ENCODE measurements around the gene SREK1IP1. TPM values are rescaled to one million over a fixed set of nuclear protein-coding genes. Genes with fewer than 3 reads are reported as not detected.

The SREK1IP1 gene
- total RNA-seq, 6 donors from 2014 or later: 4.2 to 20.7 (median 13.4) TPM

DNA sequence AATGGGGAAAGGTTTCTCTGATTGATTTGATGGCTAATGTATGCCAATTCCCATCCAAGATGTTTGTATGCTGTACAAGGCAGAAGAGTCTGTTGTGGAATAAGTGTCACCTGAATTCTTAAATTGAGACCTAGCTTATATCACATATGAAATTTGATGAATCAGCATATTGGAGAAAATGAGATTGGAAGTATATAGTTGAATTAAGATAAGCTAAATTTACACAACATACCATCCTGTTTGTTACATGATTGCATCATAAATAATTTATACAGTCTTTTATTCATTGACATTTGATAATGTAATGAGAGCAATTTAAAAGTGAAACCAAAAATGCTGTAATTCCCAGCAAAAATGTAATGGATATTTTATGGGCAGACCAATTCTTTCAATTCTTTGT lies 1.4 kb upstream of the SREK1IP1 start:
- H3K36me3 ChIP-seq: no peaks in the 10 kb centered on the region
- DNase-seq (no peak), ATAC-seq (ENCODE audit: low FRiP score in 2 of 2) (no peak)
- peak overlapping the region; percentile 76 to 82 (median 81) for H3K4me3 ChIP-seq
- no peaks in the 10 kb centered on the region for H3K27me3 ChIP-seq
- peaks cover 32 to 45% (median 34%) of the 10 kb centered on the region in 4 donors for H3K4me1 ChIP-seq
- no peak overlapping the region for H3K27ac ChIP-seq
- TF ChIP-seq POLR2A (IDR thresholded peaks at IDR 0.05) (no peak), EP300 (IDR thresholded peaks at IDR 0.05) (no peak), POLR2AphosphoS5 (IDR thresholded peaks at IDR 0.05) (no peak), CTCF (IDR thresholded peaks at IDR 0.05) (no peak)
- no peaks in the 10 kb centered on the region for H3K9me3 ChIP-seq

DNA sequence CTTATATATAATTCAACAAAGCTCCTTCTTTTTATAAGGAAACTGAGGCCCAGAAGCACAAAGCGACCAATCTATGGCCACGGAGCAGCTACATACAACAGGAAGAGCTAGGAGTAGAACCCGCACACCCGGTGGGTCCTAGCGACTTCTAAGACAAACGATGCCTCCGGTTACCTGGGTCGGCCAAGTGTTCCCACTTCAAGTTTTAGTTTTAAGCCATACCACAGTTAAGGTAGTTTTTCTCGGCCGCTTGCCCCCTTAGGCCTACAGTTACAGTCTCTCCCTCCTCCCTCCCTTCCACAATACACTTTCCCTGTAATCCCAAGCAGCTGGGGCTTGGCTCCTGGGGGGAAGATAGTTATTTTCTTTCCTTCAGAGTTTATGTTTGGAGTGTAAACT lies 533 bp downstream of the SREK1IP1 start:
- Histone ChIP-seq H3K9me3 (no peaks in the 10 kb centered on the region), H3K4me1 (peaks cover 32 to 51% (median 34%) of the 10 kb centered on the region in 4 donors), H3K36me3 (peaks cover 0 to 15% (median 0%) of the 10 kb centered on the region in 4 donors), H3K27me3 (no peaks in the 10 kb centered on the region), H3K4me3 (peak overlapping the region; percentile 53 to 82 (median 78)), H3K27ac (peak overlapping the region; percentile 79 to 92 (median 86))
- DNase-seq: peak in 1 of 2 donors; percentile 22
- peak; percentile 44 to 52 for ATAC-seq (ENCODE audit: low FRiP score in 2 of 2)
- TF ChIP-seq POLR2AphosphoS5 (IDR thresholded peaks at IDR 0.05) (no peak), POLR2A (IDR thresholded peaks at IDR 0.05) (no peak), CTCF (IDR thresholded peaks at IDR 0.05) (no peak), EP300 (IDR thresholded peaks at IDR 0.05) (no peak)
- 1% methylated on average over 10 of the region's 10 CpGs for WGBS, 2 donors

- H3K4me3 ChIP-seq: peak overlapping the region in 3 of 4 donors; percentile 76 to 82 (median 81)
- peaks cover 0 to 15% (median 0%) of the 10 kb centered on the region in 4 donors for H3K36me3 ChIP-seq
- H3K27me3 ChIP-seq: no peaks in the 10 kb centered on the region
- TF ChIP-seq POLR2A (IDR thresholded peaks at IDR 0.05) (no peak), POLR2AphosphoS5 (IDR thresholded peaks at IDR 0.05) (no peak)
- 53 to 58% methylated on average over 2 of the region's 2 CpGs for WGBS, 2 donors
- no peak for ATAC-seq (ENCODE audit: low FRiP score in 2 of 2)
- H3K9me3 ChIP-seq: no peaks in the 10 kb centered on the region
- peaks cover 32 to 51% (median 34%) of the 10 kb centered on the region in 4 donors for H3K4me1 ChIP-seq
- no peak for DNase-seq
- peak overlapping the region in 1 of 4 donors; percentile 4 for H3K27ac ChIP-seq
Observed at GRCh38 chr5:64766941-64767340, 1.6 kb downstream of the SREK1IP1 start.

GRCh38 chr5:64765804-64766504 lies 2.5 kb downstream of the SREK1IP1 start:
- Histone ChIP-seq H3K9me3 (no peaks in the 10 kb centered on the region), H3K4me3 (no peak overlapping the region), H3K27me3 (no peaks in the 10 kb centered on the region), H3K4me1 (peaks cover 32 to 51% (median 37%) of the 10 kb centered on the region in 4 donors), H3K27ac (no peak overlapping the region), H3K36me3 (peaks cover 0 to 18% (median 0%) of the 10 kb centered on the region in 4 donors)
- no peak for DNase-seq
- TF ChIP-seq EP300 (IDR thresholded peaks at IDR 0.05) (no peak), POLR2AphosphoS5 (IDR thresholded peaks at IDR 0.05) (no peak), CTCF (IDR thresholded peaks at IDR 0.05) (no peak), POLR2A (IDR thresholded peaks at IDR 0.05) (no peak)
- WGBS, 2 donors: 94% methylated on average over 2 of the region's 2 CpGs
- ATAC-seq (ENCODE audit: low FRiP score in 2 of 2): no peak

DNA sequence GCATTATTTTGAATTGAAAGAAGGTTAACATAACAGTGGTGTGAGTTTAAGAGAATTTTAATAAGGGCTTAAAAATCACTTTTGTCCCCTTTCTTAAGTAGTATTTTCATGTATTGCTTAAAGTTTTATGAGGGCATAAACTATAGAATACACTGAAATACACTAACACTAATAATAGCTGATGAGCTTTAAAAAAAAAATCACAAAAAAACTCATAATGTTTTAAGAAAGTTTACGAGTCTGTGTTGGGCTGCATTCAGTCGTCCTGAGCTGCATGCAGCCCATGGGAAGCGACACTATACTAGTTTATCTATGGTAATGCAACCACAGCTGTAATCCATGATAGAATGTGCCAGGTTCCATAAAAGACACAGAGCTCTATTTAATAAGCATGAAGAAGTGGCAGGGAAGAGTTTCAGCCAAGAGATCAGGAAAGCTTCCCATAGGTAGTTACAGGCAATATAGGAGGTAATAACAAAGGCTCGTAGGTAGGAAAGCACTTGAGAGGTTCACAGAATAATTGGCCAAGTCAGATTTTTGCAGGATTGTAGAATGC lies 4.5 kb downstream of the SREK1IP1 start:
- Histone ChIP-seq H3K4me3 (no peak overlapping the region), H3K27me3 (no peaks in the 10 kb centered on the region), H3K9me3 (no peaks in the 10 kb centered on the region), H3K27ac (no peak overlapping the region), H3K4me1 (peaks cover 26 to 46% (median 30%) of the 10 kb centered on the region in 4 donors), H3K36me3 (peaks cover 0 to 18% (median 0%) of the 10 kb centered on the region in 4 donors)
- no peak for TF ChIP-seq POLR2A (IDR thresholded peaks at IDR 0.05)
- no peak for TF ChIP-seq CTCF (IDR thresholded peaks at IDR 0.05)
- no peak for TF ChIP-seq POLR2AphosphoS5 (IDR thresholded peaks at IDR 0.05)
- TF ChIP-seq EP300 (IDR thresholded peaks at IDR 0.05): no peak
- ATAC-seq (ENCODE audit: low FRiP score in 2 of 2): no peak
- WGBS, 2 donors: 84 to 89% methylated on average over 4 of the region's 4 CpGs
- DNase-seq: no peak
